NB4 (cell line): ENCODE results near the gene GRIA2.

Experiments used
- DNase-seq: peaks from one replicate; pipeline ENCODE4 v3.0.0; 2010; ENCODE audit warnings: low read depth
- H3K4me3 ChIP-seq: one replicate; pipeline ENCODE4 v1.5.1; 2011; ENCODE audit warnings: mild to moderate bottlenecking, low read depth, low read length, moderate library complexity
- CTCF ChIP-seq: IDR thresholded peaks from one replicate; pipeline ENCODE4 v1.5.1; 2012; ENCODE audit warnings: low read depth, low read length
- MAX ChIP-seq: IDR thresholded peaks from 2 replicates; pipeline ENCODE4 v1.6.1; 2011; ENCODE audit warnings: low read depth, low read length
- MYC ChIP-seq: IDR thresholded peaks from 2 replicates; pipeline ENCODE4 v1.6.1; 2011; ENCODE audit warnings: low read depth, low read length
- POLR2A ChIP-seq: IDR thresholded peaks from 2 replicates; pipeline ENCODE4 v1.6.1; 2011; ENCODE audit warnings: mild to moderate bottlenecking; ENCODE audit not compliant: insufficient read length; ENCODE audit errors: extremely low read depth

Gene GRIA2

GRCh38 chr4:157221895-157222770, 1.6 kb downstream of the GRIA2 start:
- TF ChIP-seq POLR2A (no peak), MYC (no peak), CTCF (no peak), MAX (no peak)
- no peak overlapping the region for H3K4me3 ChIP-seq
- DNase-seq = no peak

- no peak overlapping the region for H3K4me3 ChIP-seq
- no peak for TF ChIP-seq MYC
- TF ChIP-seq CTCF = no peak
- TF ChIP-seq POLR2A = no peak
- no peak for DNase-seq
These were observed 2.2 kb downstream of the GRIA2 start for GRCh38 chr4:157222771-157223160.

- TF ChIP-seq MYC (no peak), CTCF (no peak), MAX (no peak), POLR2A (no peak)
- DNase-seq = no peak
- no peak overlapping the region for H3K4me3 ChIP-seq
These were observed 2.9 kb downstream of the GRIA2 start for GRCh38 chr4:157223456-157223855.

- no peak for DNase-seq
- no peak for TF ChIP-seq MAX
- TF ChIP-seq CTCF = no peak
- no peak for TF ChIP-seq POLR2A
- H3K4me3 ChIP-seq = no peak overlapping the region
These were observed 4.6 kb downstream of the GRIA2 start for GRCh38 chr4:157225096-157225495.

GRCh38 chr4:157226035-157226434, 5.5 kb downstream of the GRIA2 start:
- no peak overlapping the region for H3K4me3 ChIP-seq
- TF ChIP-seq MYC = no peak
- TF ChIP-seq POLR2A = no peak
- no peak for TF ChIP-seq MAX
- TF ChIP-seq CTCF = no peak
- DNase-seq = no peak

GRCh38 chr4:157226601-157227000, 6.1 kb downstream of the GRIA2 start:
- TF ChIP-seq MAX (no peak), POLR2A (no peak), MYC (no peak), CTCF (no peak)
- no peak overlapping the region for H3K4me3 ChIP-seq
- DNase-seq = no peak
